Measurements from ENCODE around the gene GAB2. TPM values are rescaled to one million over a fixed set of nuclear protein-coding genes. Genes with fewer than 3 reads are reported as not detected.
"Not testable (repeated sequence)": the region's sequence is repeated elsewhere in the genome, so short reads cannot be mapped to it uniquely, and the experiment has no call there.

GAB2 gene
- total RNA-seq, 1 donor from 2014 or later, result 15.9 TPM

GRCh38 chr11:78244546-78245255 is 172.9 kb downstream of the GAB2 start:
- no peak for DNase-seq (ENCODE audit: low spot score)
- Mint-ChIP-seq H3K36me3 (ENCODE audit: low read depth) (peaks cover 46% of the 10 kb centered on the region), H3K9me3 (peaks cover 21% of the 10 kb centered on the region), H3K27ac (no peak overlapping the region), H3K4me3 (no peak overlapping the region), H3K27me3 (ENCODE audit: insufficient read depth) (no peaks in the 10 kb centered on the region), H3K4me1 (ENCODE audit: low read depth) (peaks cover 18% of the 10 kb centered on the region)
- intact Hi-C loops (cut with micrococcal nuclease), result no loop called here

GRCh38 chr11:78244080-78244479 is 173.5 kb downstream of the GAB2 start:
- H3K27me3 Mint-ChIP-seq (ENCODE audit: insufficient read depth), result no peaks in the 10 kb centered on the region
- intact Hi-C loops (cut with micrococcal nuclease), result no loop called here
- DNase-seq (ENCODE audit: low spot score), result no peak
- peaks cover 51% of the 10 kb centered on the region for H3K36me3 Mint-ChIP-seq (ENCODE audit: low read depth)
- peaks cover 26% of the 10 kb centered on the region for H3K9me3 Mint-ChIP-seq
- H3K4me3 Mint-ChIP-seq, result no peak overlapping the region
- no peak overlapping the region for H3K27ac Mint-ChIP-seq
- peaks cover 18% of the 10 kb centered on the region for H3K4me1 Mint-ChIP-seq (ENCODE audit: low read depth)

GRCh38 chr11:78241475-78241874 is 176.1 kb downstream of the GAB2 start:
- Mint-ChIP-seq H3K27me3 (ENCODE audit: insufficient read depth) (no peaks in the 10 kb centered on the region), H3K4me1 (ENCODE audit: low read depth) (peaks cover 14% of the 10 kb centered on the region), H3K27ac (no peak overlapping the region), H3K9me3 (peaks cover 44% of the 10 kb centered on the region), H3K4me3 (no peak overlapping the region), H3K36me3 (ENCODE audit: low read depth) (peaks cover 52% of the 10 kb centered on the region)
- intact Hi-C loops (cut with micrococcal nuclease), result no loop called here
- no peak for DNase-seq (ENCODE audit: low spot score)

GRCh38 chr11:78239781-78240180 is 177.8 kb downstream of the GAB2 start:
- Mint-ChIP-seq H3K9me3 (peaks cover 44% of the 10 kb centered on the region), H3K27ac (no peak overlapping the region), H3K4me1 (ENCODE audit: low read depth) (peaks cover 9% of the 10 kb centered on the region), H3K36me3 (ENCODE audit: low read depth) (peaks cover 54% of the 10 kb centered on the region), H3K27me3 (ENCODE audit: insufficient read depth) (no peaks in the 10 kb centered on the region), H3K4me3 (no peak overlapping the region)
- intact Hi-C loops (cut with micrococcal nuclease), result no loop called here
- DNase-seq (ENCODE audit: low spot score), result no peak

GRCh38 chr11:78237293-78238046 is 180.2 kb downstream of the GAB2 start:
- Mint-ChIP-seq H3K27me3 (ENCODE audit: insufficient read depth) (no peaks in the 10 kb centered on the region), H3K4me1 (ENCODE audit: low read depth) (peaks cover 2% of the 10 kb centered on the region), H3K4me3 (no peak overlapping the region), H3K36me3 (ENCODE audit: low read depth) (peaks cover 50% of the 10 kb centered on the region), H3K27ac (no peak overlapping the region), H3K9me3 (peaks cover 43% of the 10 kb centered on the region)
- no peak for DNase-seq (ENCODE audit: low spot score)
- intact Hi-C loops (cut with micrococcal nuclease), result no loop called here

GRCh38 chr11:78234006-78234405 is 183.6 kb downstream of the GAB2 start:
- intact Hi-C loops (cut with micrococcal nuclease), result no loop called here
- Mint-ChIP-seq H3K9me3 (peaks cover 19% of the 10 kb centered on the region), H3K36me3 (ENCODE audit: low read depth) (peaks cover 42% of the 10 kb centered on the region), H3K27ac (no peak overlapping the region), H3K27me3 (ENCODE audit: insufficient read depth) (no peaks in the 10 kb centered on the region), H3K4me3 (no peak overlapping the region), H3K4me1 (ENCODE audit: low read depth) (peaks cover 33% of the 10 kb centered on the region)
- DNase-seq (ENCODE audit: low spot score), result no peak

- Mint-ChIP-seq H3K36me3 (ENCODE audit: low read depth) (peaks cover 44% of the 10 kb centered on the region), H3K9me3 (peaks cover 13% of the 10 kb centered on the region), H3K4me1 (ENCODE audit: low read depth) (peaks cover 42% of the 10 kb centered on the region)
- H3K27ac Mint-ChIP-seq; DNase-seq (ENCODE audit: low spot score); intact Hi-C loops (cut with micrococcal nuclease); H3K4me3 Mint-ChIP-seq; H3K27me3 Mint-ChIP-seq (ENCODE audit: insufficient read depth): not testable (repeated sequence)
Observed at GRCh38 chr11:78233046-78233445, 184.6 kb downstream of the GAB2 start.

- Mint-ChIP-seq H3K36me3 (ENCODE audit: low read depth) (peaks cover 35% of the 10 kb centered on the region), H3K4me1 (ENCODE audit: low read depth) (peaks cover 52% of the 10 kb centered on the region), H3K9me3 (peaks cover 5% of the 10 kb centered on the region), H3K27me3 (ENCODE audit: insufficient read depth) (no peaks in the 10 kb centered on the region), H3K4me3 (no peak overlapping the region), H3K27ac (no peak overlapping the region)
- intact Hi-C loops (cut with micrococcal nuclease), result no loop called here
- DNase-seq (ENCODE audit: low spot score), result no peak
Observed at GRCh38 chr11:78231962-78232501, 185.6 kb downstream of the GAB2 start.

- no peaks in the 10 kb centered on the region for H3K27me3 Mint-ChIP-seq (ENCODE audit: insufficient read depth)
- H3K4me1 Mint-ChIP-seq (ENCODE audit: low read depth), result peaks cover 63% of the 10 kb centered on the region
- intact Hi-C loops (cut with micrococcal nuclease), result no loop called here
- no peak overlapping the region for H3K4me3 Mint-ChIP-seq
- H3K27ac Mint-ChIP-seq, result peak overlapping the region; percentile 6
- peaks cover 33% of the 10 kb centered on the region for H3K36me3 Mint-ChIP-seq (ENCODE audit: low read depth)
- no peaks in the 10 kb centered on the region for H3K9me3 Mint-ChIP-seq
- no peak for DNase-seq (ENCODE audit: low spot score)
Observed at GRCh38 chr11:78230161-78230877, 187.3 kb downstream of the GAB2 start.

- Mint-ChIP-seq H3K9me3 (no peaks in the 10 kb centered on the region), H3K4me1 (ENCODE audit: low read depth) (peaks cover 73% of the 10 kb centered on the region), H3K27me3 (ENCODE audit: insufficient read depth) (no peaks in the 10 kb centered on the region), H3K4me3 (no peak overlapping the region), H3K36me3 (ENCODE audit: low read depth) (peaks cover 41% of the 10 kb centered on the region), H3K27ac (no peak overlapping the region)
- no peak for DNase-seq (ENCODE audit: low spot score)
- intact Hi-C loops (cut with micrococcal nuclease), result loop anchor here (2.0 to 5.0 kb wide), 2 partner anchors 62 to 113 kb away; no protein-coding TSS in a partner anchor
Observed at GRCh38 chr11:78229106-78229505, 188.5 kb downstream of the GAB2 start.

GRCh38 chr11:78228467-78228866 is 189.2 kb downstream of the GAB2 start:
- peaks cover 75% of the 10 kb centered on the region for H3K4me1 Mint-ChIP-seq (ENCODE audit: low read depth)
- H3K27me3 Mint-ChIP-seq (ENCODE audit: insufficient read depth), result no peaks in the 10 kb centered on the region
- no peak overlapping the region for H3K4me3 Mint-ChIP-seq
- H3K27ac Mint-ChIP-seq, result no peak overlapping the region
- no peaks in the 10 kb centered on the region for H3K9me3 Mint-ChIP-seq
- peak; percentile 21 for DNase-seq (ENCODE audit: low spot score)
- intact Hi-C loops (cut with micrococcal nuclease), result loop anchor here (1.0 to 5.0 kb wide), 5 partner anchors 62 to 336 kb away; partner anchors contain the start of gene GAB2
- H3K36me3 Mint-ChIP-seq (ENCODE audit: low read depth), result peaks cover 43% of the 10 kb centered on the region

GRCh38 chr11:78227921-78228320 is 189.7 kb downstream of the GAB2 start:
- DNase-seq (ENCODE audit: low spot score), result no peak

More at GRCh38 chr11:78227921-78228320, 189.7 kb downstream of the GAB2 start:
- intact Hi-C loops (cut with micrococcal nuclease), result loop anchor here (1.0 to 5.0 kb wide), 9 partner anchors 25 to 415 kb away; partner anchors contain the start of genes ALG8, GAB2, KCTD21 and USP35
- peaks cover 77% of the 10 kb centered on the region for H3K4me1 Mint-ChIP-seq (ENCODE audit: low read depth)
- H3K27ac Mint-ChIP-seq, result peak overlapping the region; percentile 89
- H3K9me3 Mint-ChIP-seq, result no peaks in the 10 kb centered on the region
- H3K4me3 Mint-ChIP-seq, result no peak overlapping the region
- peaks cover 45% of the 10 kb centered on the region for H3K36me3 Mint-ChIP-seq (ENCODE audit: low read depth)
- H3K27me3 Mint-ChIP-seq (ENCODE audit: insufficient read depth), result no peaks in the 10 kb centered on the region

Measured in activated T-helper 1 cell treated with anti-CD3 and anti-CD28 coated beads, Interleukin-12 subunit alpha, Interleukin-12 subunit beta, Interleukin-2, Interleukin-4 antibody, amounts not matched to agents 30 ng/mL and 10 ng/mL and 1 ng/mL, durations not matched to agents 14 hours and 24 hours and 36 hours (primary cell).